ENCODE data around the gene MSRB1. TPM values are rescaled to one million over a fixed set of nuclear protein-coding genes. Genes with fewer than 3 reads are reported as not detected.

Gene MSRB1
- total and polyA plus RNA-seq, 2 of the 8 experiments (the other 6 are each of a cell fraction or from before 2014, with no cell fraction given) = 28.2 to 51.4 TPM

DNA sequence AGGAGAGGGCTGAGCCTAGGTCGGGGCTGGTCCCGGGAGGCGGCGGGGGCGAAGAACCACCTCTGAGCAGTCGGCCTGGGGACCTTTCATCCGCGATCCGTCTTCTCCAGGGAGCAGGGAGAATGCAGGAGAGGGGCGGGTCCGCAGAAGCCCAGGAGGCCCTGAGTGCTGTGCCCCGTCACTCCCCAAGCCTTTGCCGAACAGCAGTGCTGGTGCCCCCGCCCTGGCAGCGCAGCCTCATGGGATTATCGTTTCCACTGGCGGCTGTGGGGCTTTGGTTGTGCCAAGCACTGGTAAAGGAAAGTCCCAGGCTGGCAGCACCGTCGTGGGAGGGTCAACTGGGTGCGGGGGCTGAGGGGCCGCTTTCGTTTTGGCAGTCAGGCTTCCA, 29.5 kb upstream of the MSRB1 start:
- Histone ChIP-seq H2AK5ac (ENCODE audit: low read depth, low read length) (no peak overlapping the region), H3K4me2 (ENCODE audit: insufficient read depth in 1 of 2, low read depth in 2 of 2, low read length in 2 of 2) (peak overlapping the region; percentile 95), H3K9ac (replicated peaks in 1 of 4; ENCODE audit: extremely low read depth in 1 of 4, low read depth in 3 of 4, low read length in 3 of 4) (peak overlapping the region; percentile 78 to 90 (median 80)), H4K20me1 (replicated peaks in 1 of 2; ENCODE audit: control insufficient read depth in 1 of 2, insufficient read depth in 2 of 2, low read length in 2 of 2) (peaks cover 2 to 21% of the 10 kb centered on the region in 2 experiments), H3K79me1 (ENCODE audit: low read depth, low read length) (peaks cover 12% of the 10 kb centered on the region; the same call in 1 of the 2 replicates), H4K8ac (ENCODE audit: extremely low read depth, insufficient read depth, low read length) (peak overlapping the region; percentile 95; the same call in 1 of the 2 replicates), H3K56ac (replicated peaks; ENCODE audit: insufficient read length, low read depth, low read length) (no peak overlapping the region), H3K4ac (replicated peaks; ENCODE audit: insufficient read length, low read depth, low read length) (no peak overlapping the region), H3K18ac (ENCODE audit: extremely low read depth, low read length) (no peak overlapping the region), H3K9me3 (ENCODE audit: insufficient read depth in 2 of 2, low read depth in 1 of 2, low read length in 1 of 2) (no peaks in the 10 kb centered on the region), H3K14ac (ENCODE audit: insufficient read length) (no peak overlapping the region), H2BK20ac (ENCODE audit: low read length) (no peak overlapping the region), H2BK5ac (ENCODE audit: low read depth, low read length) (no peak overlapping the region), H3K79me2 (ENCODE audit: control insufficient read depth in 1 of 2, insufficient read depth in 2 of 2, low read length in 2 of 2) (peaks cover 3 to 16% of the 10 kb centered on the region in 2 experiments; a peak in 2 of 4 replicates), H3K4me1 (replicated peaks in 1 of 4; ENCODE audit: control insufficient read depth in 3 of 4, insufficient read depth in 4 of 4, low read length in 3 of 4) (peaks cover 0 to 6% (median 5%) of the 10 kb centered on the region in 4 experiments; a peak in 5 of 7 replicates), H3K27ac (ENCODE audit: low read depth, low read length) (no peak overlapping the region), H3K23ac (ENCODE audit: insufficient read length) (no peak overlapping the region), H2AFZ (ENCODE audit: low read length) (no peak overlapping the region), H4K91ac (replicated peaks; ENCODE audit: insufficient read length, low read length) (peak overlapping the region; percentile 65), H2BK15ac (ENCODE audit: low read length) (no peak overlapping the region), H3K36me3 (ENCODE audit: control insufficient read depth in 2 of 4, insufficient read depth in 4 of 4, low read length in 3 of 4) (peaks cover 11 to 25% (median 21%) of the 10 kb centered on the region in 4 experiments; a peak in 7 of 8 replicates), H3K4me3 (ENCODE audit: extremely low read depth in 1 of 4, insufficient read depth in 2 of 4, low read depth in 3 of 4, low read length in 4 of 4) (peak overlapping the region; percentile 83 to 93 (median 89)), H2BK120ac (replicated peaks; ENCODE audit: low read depth, low read length) (no peak overlapping the region), H3K27me3 (replicated peaks in 1 of 4; ENCODE audit: control insufficient read depth in 3 of 4, extremely low read depth in 1 of 4, insufficient read depth in 3 of 4, low read length in 3 of 4) (no peaks in the 10 kb centered on the region), H3K23me2 (ENCODE audit: low read depth, low read length) (peaks cover 8% of the 10 kb centered on the region), H2BK12ac (ENCODE audit: low read depth, low read length) (no peak overlapping the region), H4K5ac (ENCODE audit: insufficient read length, low read depth, low read length) (no peak overlapping the region)
- 11% methylated on average over 21 of the region's 22 CpGs; no CpG with 5 or more reads in 1 of the 2 experiments for WGBS, 2 experiments (ENCODE audit: extremely low coverage in 1 of 2, insufficient coverage in 1 of 2, insufficient read length in 1 of 2, insufficient replicate concordance in 2 of 2, low coverage in 1 of 2, low lambda C conversion rate in 2 of 2, missing lambda C conversion rate in 1 of 2)
- ChIA-PET POLR2A (ENCODE audit: partially characterized antibody) (interaction anchor here (0.9 to 28.2 kb wide), 5 partner anchors 9 to 983 kb away, joined by 3 to 736 read pairs (median 105); partner anchors contain the start of genes GFER, NDUFB10, NOXO1 and RNF151), CTCF (ENCODE audit: partially characterized antibody) (interaction anchor here (1.2 to 2.1 kb wide), 2 partner anchors 12 to 31 kb away, joined by 5 to 7 read pairs; partner anchors contain the start of gene NDUFB10)
- FAIRE-seq (no peak), DNase-seq (ENCODE audit: low read depth in 1 of 2, low spot score in 2 of 2) (no peak)
- TF ChIP-seq CBX8 (IDR thresholded peaks at IDR 0.05; ENCODE audit: borderline replicate concordance, low read depth, low read length) (no peak), SIRT6 (IDR thresholded peaks at IDR 0.05; ENCODE audit: low read length) (no peak), RXRA (IDR thresholded peaks at IDR 0.05; ENCODE audit: insufficient read depth, low read depth, low read length) (no peak), RFX5 (IDR thresholded peaks at IDR 0.05; ENCODE audit: borderline replicate concordance, low read depth, low read length) (no peak), RBBP5 (IDR thresholded peaks at IDR 0.05; ENCODE audit: borderline replicate concordance, low read depth, low read length) (no peak), TAF7 (optimal IDR thresholded peaks at IDR 0.05; ENCODE audit: borderline replicate concordance, low read depth, low read length) (no peak), SP2 (IDR thresholded peaks at IDR 0.05; ENCODE audit: low read length) (no peak), JUN (IDR thresholded peaks at IDR 0.05; ENCODE audit: low read depth, low read length) (no peak), SIX5 (IDR thresholded peaks at IDR 0.05; ENCODE audit: low read depth, low read length) (no peak)
- TF ChIP-seq, protein P1, sequence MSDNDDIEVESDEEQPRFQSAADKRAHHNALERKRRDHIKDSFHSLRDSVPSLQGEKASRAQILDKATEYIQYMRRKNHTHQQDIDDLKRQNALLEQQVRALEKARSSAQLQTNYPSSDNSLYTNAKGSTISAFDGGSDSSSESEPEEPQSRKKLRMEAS (IDR thresholded peaks at IDR 0.05) = no peak
- TF ChIP-seq, protein P2, sequence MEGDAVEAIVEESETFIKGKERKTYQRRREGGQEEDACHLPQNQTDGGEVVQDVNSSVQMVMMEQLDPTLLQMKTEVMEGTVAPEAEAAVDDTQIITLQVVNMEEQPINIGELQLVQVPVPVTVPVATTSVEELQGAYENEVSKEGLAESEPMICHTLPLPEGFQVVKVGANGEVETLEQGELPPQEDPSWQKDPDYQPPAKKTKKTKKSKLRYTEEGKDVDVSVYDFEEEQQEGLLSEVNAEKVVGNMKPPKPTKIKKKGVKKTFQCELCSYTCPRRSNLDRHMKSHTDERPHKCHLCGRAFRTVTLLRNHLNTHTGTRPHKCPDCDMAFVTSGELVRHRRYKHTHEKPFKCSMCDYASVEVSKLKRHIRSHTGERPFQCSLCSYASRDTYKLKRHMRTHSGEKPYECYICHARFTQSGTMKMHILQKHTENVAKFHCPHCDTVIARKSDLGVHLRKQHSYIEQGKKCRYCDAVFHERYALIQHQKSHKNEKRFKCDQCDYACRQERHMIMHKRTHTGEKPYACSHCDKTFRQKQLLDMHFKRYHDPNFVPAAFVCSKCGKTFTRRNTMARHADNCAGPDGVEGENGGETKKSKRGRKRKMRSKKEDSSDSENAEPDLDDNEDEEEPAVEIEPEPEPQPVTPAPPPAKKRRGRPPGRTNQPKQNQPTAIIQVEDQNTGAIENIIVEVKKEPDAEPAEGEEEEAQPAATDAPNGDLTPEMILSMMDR (IDR thresholded peaks at IDR 0.05; ENCODE audit: control extremely low read depth in 1 of 3, insufficient read depth in 1 of 3, low read depth in 1 of 3, low read length in 3 of 3) = no peak

All from H1 (cell line).